Measurements from ENCODE around the gene CD2AP.

- no peak for TF ChIP-seq CTCF (IDR thresholded peaks at IDR 0.05; ENCODE audit: insufficient read depth, low read length, poor library complexity, severe bottlenecking)
- TF ChIP-seq EZH2phosphoT487 (conservative IDR thresholded peaks at IDR 0.05; ENCODE audit: low read length): no peak
These were observed 169.6 kb downstream of the CD2AP start for GRCh38 chr6:47647188-47647587.
